Trophoblast cell (in vitro differentiated cells and primary cell): Measurements from ENCODE around the gene INO80.

ENCODE experiments used
- DNase-seq, 2 donors: peaks; one replicate each; pipeline ENCODE4 v3.0.0-alpha.2; 2016
- H2AFZ ChIP-seq: 2 replicates; pipeline ENCODE4 v1.6.1; 2013; ENCODE audit warnings: low read length, moderate library complexity, mild to moderate bottlenecking; ENCODE audit not compliant: insufficient read depth, poor library complexity
- H2AK5ac ChIP-seq: 2 replicates; pipeline ENCODE4 v1.6.1; 2013; ENCODE audit warnings: mild to moderate bottlenecking, low read length
- H2BK120ac ChIP-seq: 2 replicates; pipeline ENCODE4 v1.6.1; 2013; ENCODE audit warnings: low read length, mild to moderate bottlenecking, moderate library complexity; ENCODE audit not compliant: insufficient read depth, poor library complexity
- H2BK12ac ChIP-seq: 2 replicates; pipeline ENCODE4 v1.6.1; 2013; ENCODE audit warnings: mild to moderate bottlenecking, low read length, moderate library complexity
- H2BK5ac ChIP-seq: 2 replicates; pipeline ENCODE4 v1.6.1; 2013; ENCODE audit warnings: low read length, low read depth, moderate library complexity, mild to moderate bottlenecking; ENCODE audit not compliant: poor library complexity
- H3K14ac ChIP-seq: 2 replicates; pipeline ENCODE4 v1.6.1; 2013; ENCODE audit warnings: mild to moderate bottlenecking, low read length
- H3K18ac ChIP-seq: 2 replicates; pipeline ENCODE4 v1.6.1; 2013; ENCODE audit warnings: mild to moderate bottlenecking, low read length
- H3K23ac ChIP-seq: 2 replicates; pipeline ENCODE4 v1.6.1; 2013; ENCODE audit warnings: low read length
- H3K27ac ChIP-seq: 2 replicates; pipeline ENCODE4 v1.5.1; 2013; ENCODE audit warnings: low read depth, mild to moderate bottlenecking, inconsistent platforms, low read length, moderate library complexity
- H3K27me3 ChIP-seq: 2 replicates; pipeline ENCODE4 v1.6.1; 2013; ENCODE audit warnings: inconsistent platforms, mild to moderate bottlenecking, low read length, moderate library complexity; ENCODE audit not compliant: insufficient read depth
- H3K36me3 ChIP-seq, 2 experiments: 1 replicate in 1 of 2; 2 replicates in 1 of 2; pipeline ENCODE4 v1.6.1; 2013; ENCODE audit warnings: low read length in 2 of 2, mild to moderate bottlenecking in 2 of 2, moderate library complexity in 1 of 2; ENCODE audit not compliant: insufficient read depth in 2 of 2, control insufficient read depth in 1 of 2
- H3K4ac ChIP-seq: 2 replicates; pipeline ENCODE4 v1.6.1; 2013; ENCODE audit warnings: low read depth, mild to moderate bottlenecking, low read length, moderate library complexity
- H3K4me1 ChIP-seq, 2 experiments: 1 replicate in 1 of 2; 2 replicates in 1 of 2; pipeline ENCODE4 v1.6.1; 2013; ENCODE audit warnings: low read length in 2 of 2, mild to moderate bottlenecking in 2 of 2, moderate library complexity in 1 of 2; ENCODE audit not compliant: insufficient read depth in 2 of 2, control insufficient read depth in 1 of 2
- H3K4me2 ChIP-seq: 2 replicates; pipeline ENCODE4 v1.6.1; 2013; ENCODE audit warnings: inconsistent platforms, mild to moderate bottlenecking, low read length, moderate library complexity
- H3K4me3 ChIP-seq: 2 replicates; pipeline ENCODE4 v1.5.1; 2013; ENCODE audit warnings: mild to moderate bottlenecking, low read depth, low read length, inconsistent platforms
- H3K79me1 ChIP-seq: one replicate; pipeline ENCODE4 v1.6.1; 2013; ENCODE audit warnings: low read length
- H3K79me2 ChIP-seq: 2 replicates; pipeline ENCODE4 v1.6.1; 2013; ENCODE audit warnings: low read length, mild to moderate bottlenecking; ENCODE audit not compliant: control insufficient read depth, insufficient read depth, poor library complexity
- H3K9ac ChIP-seq: 2 replicates; pipeline ENCODE4 v1.6.1; 2013; ENCODE audit warnings: mild to moderate bottlenecking, low read length
- H3K9me3 ChIP-seq: 2 replicates; pipeline ENCODE4 v1.6.1; 2013; ENCODE audit warnings: low read depth, mild to moderate bottlenecking, control low read depth, inconsistent platforms, low read length; ENCODE audit not compliant: insufficient read depth
- H4K12ac ChIP-seq: 2 replicates; pipeline ENCODE4 v1.6.1; 2013; ENCODE audit warnings: low read depth, mild to moderate bottlenecking, low read length, moderate library complexity
- H4K8ac ChIP-seq: 2 replicates; pipeline ENCODE4 v1.6.1; 2013; ENCODE audit warnings: low read depth, mild to moderate bottlenecking, low read length, moderate library complexity
- H4K91ac ChIP-seq: one replicate; pipeline ENCODE4 v1.6.1; 2013; ENCODE audit warnings: low read depth, mild to moderate bottlenecking, low read length, moderate library complexity
- WGBS: extraction: QIAGEN DNeasy Blood & Tissue Kit; methylation state at CpG from one replicate; pipeline ENCODE4 v1.1.7; 2013; ENCODE audit warnings: missing lambda C conversion rate; ENCODE audit not compliant: insufficient read length, insufficient coverage; ENCODE audit errors: extremely low coverage; 5-methylcytosine and 5-hydroxymethylcytosine counted together

Gene INO80

GRCh38 chr15:40988156-40988555, 127.9 kb downstream of the INO80 start:
- H4K91ac ChIP-seq: no peak overlapping the region
- H2AFZ ChIP-seq: no peak overlapping the region
- WGBS: no CpG with 5 or more reads among the region's 4 CpGs
- no peak overlapping the region for H3K27ac ChIP-seq
- no peaks in the 10 kb centered on the region for H3K9me3 ChIP-seq
- H2BK120ac ChIP-seq: no peak overlapping the region
- no peak overlapping the region for H4K12ac ChIP-seq
- no peak overlapping the region for H2BK5ac ChIP-seq
- no peak overlapping the region for H3K23ac ChIP-seq
- H2BK12ac ChIP-seq: no peak overlapping the region
- H3K4ac ChIP-seq: no peak overlapping the region
- DNase-seq: no peak
- H3K9ac ChIP-seq: no peak overlapping the region
- H3K79me1 ChIP-seq: no peaks in the 10 kb centered on the region
- H3K14ac ChIP-seq: no peak overlapping the region
- no peak overlapping the region for H3K4me2 ChIP-seq
- H3K36me3 ChIP-seq: peaks cover 30 to 41% of the 10 kb centered on the region in 2 experiments
- H2AK5ac ChIP-seq: no peak overlapping the region
- H3K27me3 ChIP-seq: no peaks in the 10 kb centered on the region
- no peaks in the 10 kb centered on the region for H3K79me2 ChIP-seq
- H3K4me1 ChIP-seq: no peaks in the 10 kb centered on the region
- H3K18ac ChIP-seq: no peak overlapping the region
- H3K4me3 ChIP-seq: no peak overlapping the region
- no peak overlapping the region for H4K8ac ChIP-seq

GRCh38 chr15:40986820-40987219, 129.3 kb downstream of the INO80 start:
- Histone ChIP-seq H3K4ac (no peak overlapping the region), H2BK12ac (no peak overlapping the region), H3K27ac (no peak overlapping the region), H2BK5ac (no peak overlapping the region), H3K9ac (no peak overlapping the region), H4K8ac (no peak overlapping the region), H3K9me3 (no peaks in the 10 kb centered on the region), H3K4me3 (no peak overlapping the region), H3K4me1 (no peaks in the 10 kb centered on the region), H2AK5ac (no peak overlapping the region), H3K79me1 (no peaks in the 10 kb centered on the region), H3K14ac (no peak overlapping the region), H3K36me3 (peaks cover 33 to 51% of the 10 kb centered on the region in 2 experiments), H2AFZ (no peak overlapping the region), H3K18ac (no peak overlapping the region), H4K12ac (no peak overlapping the region), H3K79me2 (no peaks in the 10 kb centered on the region), H3K23ac (no peak overlapping the region), H2BK120ac (no peak overlapping the region), H4K91ac (no peak overlapping the region), H3K27me3 (no peaks in the 10 kb centered on the region), H3K4me2 (no peak overlapping the region)
- DNase-seq: no peak
- WGBS: no CpG with 5 or more reads among the region's 7 CpGs

- peaks cover 36 to 59% of the 10 kb centered on the region in 2 experiments for H3K36me3 ChIP-seq
- WGBS: no CpG with 5 or more reads among the region's 6 CpGs
- H3K9me3 ChIP-seq: no peaks in the 10 kb centered on the region
- no peaks in the 10 kb centered on the region for H3K79me1 ChIP-seq
- no peak overlapping the region for H2BK5ac ChIP-seq
- no peak overlapping the region for H3K4ac ChIP-seq
- DNase-seq: no peak
- H3K18ac ChIP-seq: no peak overlapping the region
- no peak overlapping the region for H3K9ac ChIP-seq
- no peak overlapping the region for H3K4me3 ChIP-seq
- no peaks in the 10 kb centered on the region for H3K27me3 ChIP-seq
- H2BK12ac ChIP-seq: no peak overlapping the region
- no peak overlapping the region for H2BK120ac ChIP-seq
- no peaks in the 10 kb centered on the region for H3K79me2 ChIP-seq
- no peaks in the 10 kb centered on the region for H3K4me1 ChIP-seq
- H3K14ac ChIP-seq: no peak overlapping the region
- no peak overlapping the region for H2AFZ ChIP-seq
- no peak overlapping the region for H2AK5ac ChIP-seq
- H4K91ac ChIP-seq: no peak overlapping the region
- no peak overlapping the region for H3K4me2 ChIP-seq
- no peak overlapping the region for H3K27ac ChIP-seq
- H4K12ac ChIP-seq: no peak overlapping the region
- H4K8ac ChIP-seq: no peak overlapping the region
- no peak overlapping the region for H3K23ac ChIP-seq
These were observed 130.3 kb downstream of the INO80 start for GRCh38 chr15:40985541-40986330.

- Histone ChIP-seq H3K27ac (no peak overlapping the region), H4K91ac (no peak overlapping the region), H3K23ac (no peak overlapping the region), H2BK120ac (no peak overlapping the region), H3K4me3 (no peak overlapping the region), H3K4me2 (no peak overlapping the region), H3K27me3 (no peaks in the 10 kb centered on the region), H3K79me1 (no peaks in the 10 kb centered on the region), H2AK5ac (no peak overlapping the region), H3K9me3 (no peaks in the 10 kb centered on the region), H3K4ac (no peak overlapping the region), H2BK5ac (no peak overlapping the region), H3K18ac (no peak overlapping the region), H3K9ac (no peak overlapping the region), H3K79me2 (no peaks in the 10 kb centered on the region), H4K8ac (no peak overlapping the region), H3K36me3 (peaks cover 42 to 63% of the 10 kb centered on the region in 2 experiments), H4K12ac (no peak overlapping the region), H2AFZ (no peak overlapping the region), H3K14ac (no peak overlapping the region), H2BK12ac (no peak overlapping the region), H3K4me1 (no peaks in the 10 kb centered on the region)
- no CpG with 5 or more reads among the region's 4 CpGs for WGBS
- DNase-seq: no peak
These were observed 131.1 kb downstream of the INO80 start for GRCh38 chr15:40984964-40985363.
